HG02642 (cell line): ENCODE measurements around the gene PI4KA.

Experiments used
- ATAC-seq: cut with Tn5 transposase; IDR thresholded peaks from one replicate; pipeline ENCODE4 v1.9.1; 2021; ENCODE audit warnings: mild to moderate bottlenecking; ENCODE audit not compliant: unreplicated experiment, poor library complexity

PI4KA gene

GRCh38 chr22:20798218-20798617 lies 60.4 kb downstream of the PI4KA start:
- ATAC-seq: no peak

DNA sequence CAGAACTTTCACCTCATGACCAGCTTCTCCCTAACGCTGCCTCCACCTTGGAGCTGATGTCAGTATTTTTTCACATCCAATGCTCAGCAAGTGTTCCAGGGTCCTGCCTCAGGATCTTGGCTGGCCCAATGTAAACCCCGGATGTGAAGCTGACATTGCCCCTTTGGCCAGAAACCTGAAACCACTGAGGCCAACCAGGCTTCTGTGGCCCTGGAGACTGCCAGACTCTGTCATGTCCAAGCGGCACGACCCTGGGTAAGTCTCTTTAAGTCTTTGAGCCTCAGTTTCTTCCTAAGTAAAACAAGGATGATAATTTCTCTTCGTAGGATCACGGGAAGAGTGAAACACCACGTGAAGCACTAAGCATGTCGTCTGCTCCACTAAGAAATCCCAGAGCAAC lies 61.9 kb downstream of the PI4KA start:
- ATAC-seq: no peak

DNA sequence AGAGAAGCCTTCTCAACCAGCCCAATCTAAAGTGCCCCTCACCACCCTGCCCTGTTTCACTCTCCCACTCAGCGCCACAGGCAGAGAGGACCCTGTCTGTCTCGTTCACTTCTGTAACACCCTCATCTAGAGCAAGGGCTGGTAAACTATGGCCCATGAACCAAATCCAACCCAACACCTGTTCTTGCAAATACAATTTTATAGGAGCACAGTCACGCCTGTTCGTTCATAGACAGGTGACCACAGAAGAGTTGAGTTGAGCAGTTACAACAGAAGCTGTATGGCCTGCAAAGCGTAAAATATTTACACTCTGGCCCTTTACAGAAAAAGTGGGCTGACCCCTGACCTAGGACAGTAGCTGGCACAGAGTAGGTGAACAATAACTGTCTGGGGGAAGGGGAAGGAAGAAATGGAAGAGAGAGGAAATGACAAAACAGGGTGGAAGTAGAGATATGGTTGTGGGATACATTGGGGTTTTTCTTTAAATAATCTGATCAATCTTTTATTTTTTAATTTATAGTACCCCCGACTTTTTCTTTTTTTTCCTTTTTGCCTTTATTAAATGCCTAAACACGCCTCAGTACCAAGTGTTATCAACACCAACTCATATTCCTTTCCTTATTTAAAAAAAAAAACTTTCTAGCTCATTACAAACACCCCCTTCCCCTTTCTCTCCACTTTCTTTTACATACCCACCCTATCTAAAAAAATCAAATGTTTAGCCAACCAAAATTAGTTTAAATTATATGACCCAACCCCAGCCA lies 63.8 kb downstream of the PI4KA start:
- no peak for ATAC-seq

- no peak for ATAC-seq
These were observed 64.6 kb downstream of the PI4KA start for GRCh38 chr22:20793748-20794649.

- no peak for ATAC-seq
These were observed 65.5 kb downstream of the PI4KA start for GRCh38 chr22:20792966-20793728.

- ATAC-seq: no peak
These were observed 66.2 kb downstream of the PI4KA start for GRCh38 chr22:20792221-20792965.

GRCh38 chr22:20788627-20789344 lies 69.8 kb downstream of the PI4KA start:
- no peak for ATAC-seq

- ATAC-seq: no peak
These were observed 70.6 kb downstream of the PI4KA start for GRCh38 chr22:20787746-20788626.

DNA sequence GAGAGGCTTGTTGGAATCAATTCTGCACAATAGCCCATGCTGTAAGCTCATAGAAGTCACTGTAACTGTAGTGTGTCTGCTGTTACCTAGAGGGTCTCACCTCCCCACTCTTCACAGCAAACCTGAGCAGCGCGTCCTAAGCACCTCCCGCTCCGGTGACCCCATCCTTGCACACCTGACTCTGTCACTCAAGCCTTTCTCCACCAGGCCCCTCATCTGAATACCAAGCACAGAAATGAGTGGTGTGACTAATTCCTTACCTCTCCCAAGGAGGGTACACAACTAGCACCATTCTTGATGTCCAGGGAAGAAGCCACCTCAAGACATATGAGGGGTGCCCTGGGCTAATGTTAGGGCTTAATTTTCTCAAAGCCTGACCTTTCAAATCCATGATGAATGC lies 71.4 kb downstream of the PI4KA start:
- no peak for ATAC-seq

- ATAC-seq: no peak
These were observed 72.1 kb downstream of the PI4KA start for GRCh38 chr22:20786536-20786979.

- ATAC-seq: no peak
These were observed 72.6 kb downstream of the PI4KA start for GRCh38 chr22:20786048-20786447.

GRCh38 chr22:20785415-20785814 lies 73.2 kb downstream of the PI4KA start:
- no peak for ATAC-seq

DNA sequence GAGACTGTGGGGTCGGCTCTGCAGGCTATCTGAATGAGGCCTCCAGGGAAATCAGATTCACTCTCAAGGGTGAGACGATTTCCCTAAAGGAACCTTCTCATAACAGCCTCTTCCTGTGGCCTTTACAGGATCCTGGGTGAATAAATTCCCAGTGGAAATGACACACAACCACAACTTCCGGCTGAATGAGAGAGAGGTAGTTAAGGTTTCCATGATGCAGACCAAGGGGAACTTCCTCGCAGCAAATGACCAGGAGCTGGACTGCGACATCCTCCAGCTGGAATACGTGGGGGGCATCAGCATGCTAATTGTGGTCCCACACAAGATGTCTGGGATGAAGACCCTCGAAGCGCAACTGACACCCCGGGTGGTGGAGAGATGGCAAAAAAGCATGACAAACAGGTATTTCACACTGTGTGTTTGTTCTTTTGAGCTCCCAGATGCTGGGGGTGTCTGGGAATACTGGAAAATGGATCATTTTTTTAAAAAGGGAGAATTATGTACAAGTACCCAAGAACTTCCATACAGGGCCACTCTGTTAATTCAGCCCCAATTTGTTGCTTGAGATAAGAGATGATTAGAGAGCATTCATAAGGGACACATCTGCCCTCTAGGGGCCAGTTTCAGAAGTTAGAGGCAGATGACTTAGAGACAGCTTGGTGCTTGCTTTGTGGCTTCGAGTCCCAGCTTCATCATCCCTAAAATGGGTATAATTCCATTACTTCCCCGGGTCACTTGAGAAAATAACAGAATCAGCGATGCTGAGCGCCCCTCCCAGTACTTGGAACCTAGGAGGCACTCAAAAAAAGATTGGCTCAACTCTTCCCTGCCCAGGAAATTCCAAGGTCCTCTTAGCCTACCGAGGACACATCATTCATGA lies 74.5 kb downstream of the PI4KA start:
- ATAC-seq: no peak

- no peak for ATAC-seq
These were observed 75.3 kb downstream of the PI4KA start for GRCh38 chr22:20783300-20783673.

DNA sequence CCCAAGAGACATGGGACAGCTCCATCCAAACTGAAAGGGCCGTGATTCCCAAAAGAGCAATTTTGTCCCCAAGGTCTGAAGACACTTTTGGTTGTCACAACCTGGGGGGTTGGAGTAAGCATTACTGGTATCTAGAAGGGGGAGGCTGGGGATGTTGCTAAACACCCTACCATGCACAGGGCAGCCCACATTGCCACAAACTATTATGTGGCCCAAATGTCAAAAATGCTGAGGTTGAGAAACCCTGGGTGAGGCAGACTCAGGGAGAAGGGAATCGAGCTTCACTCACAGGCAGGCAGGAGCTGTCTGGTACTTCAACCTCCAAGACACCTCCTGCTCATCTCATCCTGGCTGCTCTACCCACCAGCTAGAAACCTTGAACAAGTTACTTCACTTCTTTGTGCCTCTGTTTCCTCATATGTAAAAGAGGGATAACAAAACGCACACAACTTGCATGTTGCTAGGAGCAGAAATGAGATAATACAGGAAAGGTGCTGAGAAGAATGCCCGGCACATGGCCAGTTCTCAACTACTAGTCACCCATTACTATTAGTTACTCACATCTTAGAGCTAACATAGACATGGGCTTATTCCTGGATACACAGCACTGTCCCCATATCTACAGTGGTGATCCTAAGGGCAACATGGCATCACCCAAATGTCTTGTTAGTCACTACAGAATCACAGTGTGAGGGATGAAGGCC lies 75.9 kb downstream of the PI4KA start:
- no peak for ATAC-seq

GRCh38 chr22:20782083-20782482 lies 76.5 kb downstream of the PI4KA start:
- ATAC-seq: no peak
